ENCODE results near the gene FAXC.
A peak's percentile ranks its signal among the peaks of the same experiment; 100 is the strongest.
"Not testable (repeated sequence)": the region's sequence is repeated elsewhere in the genome, so short reads cannot be mapped to it uniquely, and the experiment has no call there.

FAXC gene

DNA sequence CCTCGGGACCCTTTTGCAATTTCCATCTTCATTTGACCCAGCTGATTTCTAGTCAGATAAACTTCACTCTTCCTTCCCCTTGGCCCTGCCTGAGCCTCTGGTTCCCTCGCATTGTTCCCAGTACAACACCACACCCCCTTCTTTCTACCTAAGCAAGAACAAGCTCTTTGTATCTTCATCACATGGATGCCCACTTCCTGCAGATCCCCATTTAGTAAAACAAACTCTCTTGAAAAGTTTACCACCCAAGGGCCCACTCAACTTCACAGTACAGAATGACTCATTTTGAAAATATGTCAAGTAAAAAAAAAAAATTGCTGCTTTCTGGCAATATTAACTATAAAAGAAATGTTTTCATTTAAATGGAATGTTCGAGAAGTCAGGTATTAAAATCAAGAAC lies 5.2 kb downstream of the FAXC start:
- DNase-seq (ENCODE audit: low read depth) = no peak
- TF ChIP-seq, protein P1, sequence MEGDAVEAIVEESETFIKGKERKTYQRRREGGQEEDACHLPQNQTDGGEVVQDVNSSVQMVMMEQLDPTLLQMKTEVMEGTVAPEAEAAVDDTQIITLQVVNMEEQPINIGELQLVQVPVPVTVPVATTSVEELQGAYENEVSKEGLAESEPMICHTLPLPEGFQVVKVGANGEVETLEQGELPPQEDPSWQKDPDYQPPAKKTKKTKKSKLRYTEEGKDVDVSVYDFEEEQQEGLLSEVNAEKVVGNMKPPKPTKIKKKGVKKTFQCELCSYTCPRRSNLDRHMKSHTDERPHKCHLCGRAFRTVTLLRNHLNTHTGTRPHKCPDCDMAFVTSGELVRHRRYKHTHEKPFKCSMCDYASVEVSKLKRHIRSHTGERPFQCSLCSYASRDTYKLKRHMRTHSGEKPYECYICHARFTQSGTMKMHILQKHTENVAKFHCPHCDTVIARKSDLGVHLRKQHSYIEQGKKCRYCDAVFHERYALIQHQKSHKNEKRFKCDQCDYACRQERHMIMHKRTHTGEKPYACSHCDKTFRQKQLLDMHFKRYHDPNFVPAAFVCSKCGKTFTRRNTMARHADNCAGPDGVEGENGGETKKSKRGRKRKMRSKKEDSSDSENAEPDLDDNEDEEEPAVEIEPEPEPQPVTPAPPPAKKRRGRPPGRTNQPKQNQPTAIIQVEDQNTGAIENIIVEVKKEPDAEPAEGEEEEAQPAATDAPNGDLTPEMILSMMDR (IDR thresholded peaks at IDR 0.05; ENCODE audit: insufficient read depth, low read depth, low read length, missing control alignments) = no peak
- H3K4me3 ChIP-seq (ENCODE audit: low read depth, low read length) = no peak overlapping the region

DNA sequence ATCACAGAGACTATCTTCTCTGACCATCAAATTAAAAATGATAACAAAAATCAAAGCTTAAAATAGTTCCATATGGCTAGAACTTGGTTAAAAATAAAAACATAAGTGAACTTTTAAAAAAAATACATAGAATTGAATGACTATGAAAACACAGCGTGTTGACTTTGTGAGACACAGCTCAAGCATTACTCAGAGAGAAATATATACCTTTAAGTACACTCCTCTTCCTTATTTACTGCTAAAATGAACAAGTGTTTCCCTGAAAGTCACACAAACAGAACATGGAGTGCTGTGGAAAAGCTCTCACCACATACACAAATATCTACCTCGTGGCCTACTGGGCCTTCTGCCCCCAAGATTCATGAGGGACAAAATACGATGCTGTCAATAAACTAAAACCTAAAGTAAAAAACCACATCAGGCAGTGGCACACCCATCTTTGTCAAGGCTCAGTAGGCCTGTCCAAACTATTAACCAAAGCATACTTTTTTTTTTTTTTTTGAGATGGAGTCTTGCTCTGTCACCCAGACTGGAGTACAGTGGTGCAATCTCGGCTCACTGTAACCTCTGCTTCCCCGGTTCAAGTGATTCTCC lies 7.5 kb downstream of the FAXC start:
- H3K4me3 ChIP-seq (ENCODE audit: low read depth, low read length) = no peak overlapping the region
- TF ChIP-seq, protein P1 (IDR thresholded peaks at IDR 0.05; ENCODE audit: insufficient read depth, low read depth, low read length, missing control alignments) = no peak
- DNase-seq (ENCODE audit: low read depth) = no peak

DNA sequence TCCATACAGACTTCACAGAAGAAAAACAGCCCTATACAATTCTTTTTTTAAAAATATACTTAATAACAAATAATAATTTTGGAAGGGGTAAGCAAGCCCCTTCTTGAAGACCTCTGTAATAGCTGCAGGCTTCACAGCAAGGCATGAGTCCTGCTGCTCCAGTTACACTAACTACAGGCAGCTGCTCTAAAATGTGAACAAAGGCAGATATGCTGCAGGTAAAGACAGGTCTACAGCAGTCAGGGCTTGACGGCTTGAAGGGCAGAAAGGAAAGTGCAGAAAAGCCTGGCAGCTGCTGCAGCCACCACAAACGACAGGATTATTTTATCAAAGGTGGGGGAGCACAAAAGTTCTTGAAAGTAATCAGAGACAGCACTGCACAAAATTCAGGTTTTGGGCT lies 11.3 kb downstream of the FAXC start:
- no peak for DNase-seq (ENCODE audit: low read depth)

DNA sequence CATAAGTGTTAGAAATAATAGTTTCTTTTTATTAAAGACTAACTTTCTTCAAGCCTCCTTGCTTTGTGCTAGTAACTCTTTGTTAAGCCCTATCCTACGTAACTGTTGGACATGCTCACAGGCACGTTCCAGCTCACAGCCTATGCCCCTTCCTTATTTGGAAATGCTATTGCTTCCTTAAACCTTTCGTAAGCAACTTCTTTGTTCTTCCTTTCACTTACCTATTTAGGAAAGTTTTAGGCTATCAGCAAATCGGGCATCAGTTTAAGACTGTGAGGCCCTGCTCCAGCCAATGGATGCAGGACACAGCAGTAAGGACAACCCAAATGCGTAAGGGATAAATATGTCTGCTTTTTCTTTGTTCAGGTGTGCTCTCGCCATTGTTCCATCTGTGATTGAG lies 14.2 kb downstream of the FAXC start:
- not testable (repeated sequence) for DNase-seq (ENCODE audit: low read depth); H3K4me3 ChIP-seq (ENCODE audit: low read depth, low read length)

More for the DNA sequence above, 11.3 kb downstream of the FAXC start:
- TF ChIP-seq, protein P1 (IDR thresholded peaks at IDR 0.05; ENCODE audit: insufficient read depth, low read depth, low read length, missing control alignments) = no peak
- H3K4me3 ChIP-seq (ENCODE audit: low read depth, low read length) = no peak overlapping the region

DNA sequence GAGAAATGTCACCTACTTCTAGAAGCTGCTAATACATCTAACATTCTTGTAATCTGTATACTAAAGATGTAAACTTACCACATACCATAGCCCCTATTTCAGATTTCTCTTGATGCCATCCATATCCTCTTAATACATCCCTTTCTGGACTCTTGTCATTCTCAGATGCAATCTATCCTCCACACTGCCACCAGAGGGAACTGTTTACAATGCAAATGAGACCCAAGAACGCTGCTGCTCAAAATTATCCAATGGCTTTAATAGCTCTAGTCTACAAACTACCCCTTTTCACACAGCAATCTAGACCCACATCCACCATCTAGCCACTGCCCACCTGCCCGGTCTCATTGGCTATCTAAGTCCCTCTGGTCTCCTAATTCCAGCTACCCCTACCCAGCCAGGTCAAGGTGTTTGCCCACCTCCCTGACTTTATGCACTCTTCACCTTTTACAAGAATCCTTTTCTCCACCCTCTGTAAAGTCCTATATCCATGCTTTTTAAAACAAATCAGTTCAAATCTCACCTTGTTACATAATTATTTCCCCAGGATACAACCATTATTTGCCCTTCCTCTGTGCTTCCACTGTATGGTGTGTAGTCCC lies 14.8 kb downstream of the FAXC start:
- TF ChIP-seq, protein P1 (IDR thresholded peaks at IDR 0.05; ENCODE audit: insufficient read depth, low read depth, low read length, missing control alignments) = peak; percentile 70
- peak; percentile 77 for DNase-seq (ENCODE audit: low read depth)

DNA sequence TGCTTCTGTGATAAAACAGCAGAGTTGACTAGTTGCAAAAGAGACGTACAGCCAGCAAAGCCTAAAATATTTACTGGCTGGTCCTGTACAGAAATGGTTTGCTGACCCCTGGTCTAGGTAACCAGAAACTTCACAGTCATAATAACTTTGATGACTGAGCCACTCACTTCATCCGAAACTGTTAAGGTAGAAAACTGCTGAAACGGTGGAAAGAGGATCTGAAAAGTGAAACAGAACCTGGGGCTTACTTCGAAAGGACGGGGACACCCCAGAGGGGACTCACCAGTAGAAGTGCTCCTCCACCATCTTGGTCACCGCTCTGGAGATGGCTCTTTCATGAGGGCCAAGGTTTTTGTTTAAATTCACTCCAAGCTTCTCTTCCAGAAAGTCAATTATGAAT lies 16.4 kb downstream of the FAXC start:
- TF ChIP-seq, protein P1 (IDR thresholded peaks at IDR 0.05; ENCODE audit: insufficient read depth, low read depth, low read length, missing control alignments) = no peak
- H3K4me3 ChIP-seq (ENCODE audit: low read depth, low read length) = no peak overlapping the region
- DNase-seq (ENCODE audit: low read depth) = peak; percentile 91

More for the DNA sequence above, 14.8 kb downstream of the FAXC start:
- H3K4me3 ChIP-seq (ENCODE audit: low read depth, low read length) = no peak overlapping the region

DNA sequence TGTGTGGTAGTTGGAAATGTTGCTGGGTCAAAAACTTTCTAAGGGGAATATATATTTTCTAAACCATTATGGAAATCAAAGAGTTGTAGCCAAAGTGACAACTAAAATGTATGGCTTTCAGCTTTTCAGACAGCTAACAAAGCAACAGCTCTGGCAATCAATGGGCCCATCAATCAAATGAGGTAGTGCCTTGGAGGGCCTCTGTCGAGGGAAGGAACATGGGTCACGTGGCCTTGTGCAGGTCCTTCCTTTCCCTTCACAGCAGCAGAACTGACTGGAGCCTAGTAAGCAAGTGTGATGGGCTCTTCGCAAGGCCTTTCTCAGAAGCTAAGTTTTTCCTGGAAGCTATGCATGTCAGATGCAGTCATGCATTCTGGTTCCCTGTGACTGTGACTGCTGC lies 17.9 kb downstream of the FAXC start:
- no peak for DNase-seq (ENCODE audit: low read depth)
- TF ChIP-seq, protein P1 (IDR thresholded peaks at IDR 0.05; ENCODE audit: insufficient read depth, low read depth, low read length, missing control alignments) = no peak

More for the DNA sequence above, 17.9 kb downstream of the FAXC start:
- H3K4me3 ChIP-seq (ENCODE audit: low read depth, low read length) = no peak overlapping the region

Data from GM12865 (cell line).